ENCODE data around the gene MSMP.

Gene MSMP

DNA sequence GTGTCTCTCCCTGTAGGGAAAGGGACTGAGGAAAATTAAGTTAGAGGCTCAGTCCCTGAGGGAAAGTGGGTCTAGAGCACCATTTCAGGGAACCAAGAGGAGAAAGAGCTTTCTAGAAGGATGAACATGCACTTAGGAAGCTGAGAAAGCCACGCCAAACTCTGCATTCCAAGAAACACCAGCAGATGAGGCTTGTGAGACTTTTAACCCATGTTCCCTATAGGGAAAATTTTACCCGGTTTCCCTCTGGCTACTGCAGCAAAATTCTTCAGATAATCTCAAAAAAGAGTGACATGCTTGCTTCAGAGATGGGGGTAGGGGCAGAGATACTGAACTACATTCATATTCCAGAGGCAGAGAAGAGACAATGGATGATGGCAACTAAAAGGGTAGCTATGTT lies 30.6 kb downstream of the MSMP start:
- no peak for DNase-seq (ENCODE audit: low read depth)

DNA sequence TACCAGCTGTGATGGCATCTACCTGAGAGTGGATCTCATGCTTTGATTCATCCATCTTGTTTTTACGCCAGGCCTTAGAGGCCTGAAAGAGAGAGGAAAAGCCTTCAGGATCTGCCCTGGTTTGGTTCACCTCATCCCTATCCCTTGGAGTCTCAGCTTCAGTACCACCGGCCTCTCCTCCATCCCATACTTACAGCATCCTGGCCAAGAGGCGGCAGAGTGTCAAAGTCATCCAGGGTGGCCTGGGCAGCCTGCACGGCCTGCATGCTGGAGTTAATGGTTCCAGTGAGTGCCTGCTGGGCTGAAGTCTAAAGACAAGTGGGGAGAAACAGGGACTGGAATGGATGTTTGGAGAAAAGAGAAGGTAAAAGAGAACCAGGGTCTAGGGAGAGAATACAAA lies 34.5 kb downstream of the MSMP start:
- no peak for DNase-seq (ENCODE audit: low read depth)

DNA sequence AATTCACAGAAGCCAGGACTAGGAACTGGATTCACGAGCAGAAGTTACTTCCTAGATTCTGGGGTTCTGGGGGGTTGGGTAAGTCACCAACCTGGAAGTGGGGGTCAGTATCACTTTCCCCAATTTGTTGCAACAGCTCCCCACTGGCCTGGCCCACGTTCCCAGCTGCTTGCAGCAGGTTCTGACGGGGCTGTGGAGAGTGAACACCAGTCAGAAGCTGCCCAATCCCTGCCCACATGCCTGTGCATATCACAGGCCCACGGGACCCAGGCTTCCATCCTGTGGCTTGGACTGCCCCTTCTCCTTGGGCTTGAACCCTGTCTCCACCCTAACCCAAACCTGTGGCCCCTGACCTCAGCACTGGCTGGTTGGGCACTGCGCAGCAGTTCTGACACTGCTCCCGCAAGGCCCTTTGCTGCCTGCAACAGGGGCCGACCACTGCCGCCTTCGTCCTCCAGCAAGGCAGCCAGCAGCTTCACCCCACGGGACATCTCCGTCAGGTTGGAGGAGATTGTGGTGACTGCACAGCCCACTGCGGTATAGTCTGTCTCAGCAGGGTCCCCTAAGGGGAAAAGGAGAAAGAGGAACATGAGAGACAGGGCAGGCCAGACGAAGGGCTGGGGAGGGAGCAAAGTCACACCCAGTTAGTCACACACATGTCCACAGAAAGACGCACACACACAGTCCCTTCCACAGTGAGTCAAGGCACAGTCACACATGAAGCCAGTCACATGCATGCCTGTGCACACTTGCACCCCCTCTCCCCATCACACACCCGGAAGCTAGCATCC lies 35.2 kb downstream of the MSMP start:
- DNase-seq (ENCODE audit: low read depth): no peak

DNA sequence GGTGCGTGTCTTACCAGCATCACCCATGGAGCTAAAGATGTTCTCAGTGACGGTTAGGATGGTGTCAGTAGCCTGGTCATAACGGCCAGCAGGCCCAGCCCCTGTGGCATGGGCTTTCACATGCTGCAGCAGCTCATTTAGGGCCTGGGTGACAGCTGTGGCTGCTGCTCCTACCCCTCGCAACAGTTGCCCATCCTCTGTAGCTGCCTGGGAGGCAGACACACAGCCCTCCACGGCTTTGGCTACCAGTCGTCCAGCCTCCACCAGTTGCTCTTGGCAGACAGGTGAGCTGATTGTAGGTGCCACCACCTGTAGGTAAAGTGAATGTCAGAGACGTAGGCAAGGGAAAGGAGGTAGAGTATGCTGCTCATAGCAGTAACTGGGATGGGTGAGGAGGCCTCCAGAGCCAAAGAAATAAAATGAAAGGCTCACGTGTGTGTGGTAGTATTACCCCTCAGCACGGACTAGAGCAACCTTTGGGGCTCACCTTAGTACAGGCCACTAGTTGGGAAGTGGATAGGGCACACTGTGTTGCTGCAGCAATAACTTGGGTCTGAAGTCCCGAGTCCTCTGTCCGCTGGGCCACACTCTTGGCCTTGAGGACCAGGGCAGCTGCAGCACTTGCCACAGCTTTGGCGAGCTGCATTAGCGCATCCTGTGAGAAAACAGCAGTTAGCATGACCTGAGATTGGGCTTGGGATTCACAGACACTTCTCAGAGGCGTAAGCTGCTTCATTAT lies 36.8 kb downstream of the MSMP start:
- no peak for DNase-seq (ENCODE audit: low read depth)

DNA sequence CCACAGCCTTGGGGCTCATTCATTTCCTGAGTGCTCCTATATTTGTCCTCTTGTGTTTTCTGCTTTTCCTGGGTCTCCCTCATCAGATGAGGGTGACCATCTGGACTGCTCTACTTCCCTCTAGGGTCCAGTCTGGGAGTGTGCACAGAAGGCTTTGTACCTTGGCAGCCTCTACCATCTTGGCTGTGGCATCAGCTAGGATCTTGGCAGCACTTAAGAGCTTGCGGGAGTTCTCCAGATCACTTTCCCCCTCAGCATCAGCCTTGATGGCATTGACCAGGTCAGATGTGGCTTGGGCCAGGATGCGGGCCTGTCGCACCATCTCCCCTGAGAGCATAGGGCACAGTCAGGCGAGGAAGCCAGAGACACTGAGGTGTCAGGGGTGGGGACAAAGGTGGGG lies 37.8 kb downstream of the MSMP start:
- DNase-seq (ENCODE audit: low read depth): no peak

- DNase-seq (ENCODE audit: low read depth): no peak
These were observed 39.4 kb downstream of the MSMP start for GRCh38 chr9:35714579-35715252.

GRCh38 chr9:35714123-35714522 lies 40.0 kb downstream of the MSMP start:
- no peak for DNase-seq (ENCODE audit: low read depth)

- DNase-seq (ENCODE audit: low read depth): no peak
These were observed 40.5 kb downstream of the MSMP start for GRCh38 chr9:35713578-35713977.

- DNase-seq (ENCODE audit: low read depth): no peak
These were observed 41.2 kb downstream of the MSMP start for GRCh38 chr9:35712762-35713400.

DNA sequence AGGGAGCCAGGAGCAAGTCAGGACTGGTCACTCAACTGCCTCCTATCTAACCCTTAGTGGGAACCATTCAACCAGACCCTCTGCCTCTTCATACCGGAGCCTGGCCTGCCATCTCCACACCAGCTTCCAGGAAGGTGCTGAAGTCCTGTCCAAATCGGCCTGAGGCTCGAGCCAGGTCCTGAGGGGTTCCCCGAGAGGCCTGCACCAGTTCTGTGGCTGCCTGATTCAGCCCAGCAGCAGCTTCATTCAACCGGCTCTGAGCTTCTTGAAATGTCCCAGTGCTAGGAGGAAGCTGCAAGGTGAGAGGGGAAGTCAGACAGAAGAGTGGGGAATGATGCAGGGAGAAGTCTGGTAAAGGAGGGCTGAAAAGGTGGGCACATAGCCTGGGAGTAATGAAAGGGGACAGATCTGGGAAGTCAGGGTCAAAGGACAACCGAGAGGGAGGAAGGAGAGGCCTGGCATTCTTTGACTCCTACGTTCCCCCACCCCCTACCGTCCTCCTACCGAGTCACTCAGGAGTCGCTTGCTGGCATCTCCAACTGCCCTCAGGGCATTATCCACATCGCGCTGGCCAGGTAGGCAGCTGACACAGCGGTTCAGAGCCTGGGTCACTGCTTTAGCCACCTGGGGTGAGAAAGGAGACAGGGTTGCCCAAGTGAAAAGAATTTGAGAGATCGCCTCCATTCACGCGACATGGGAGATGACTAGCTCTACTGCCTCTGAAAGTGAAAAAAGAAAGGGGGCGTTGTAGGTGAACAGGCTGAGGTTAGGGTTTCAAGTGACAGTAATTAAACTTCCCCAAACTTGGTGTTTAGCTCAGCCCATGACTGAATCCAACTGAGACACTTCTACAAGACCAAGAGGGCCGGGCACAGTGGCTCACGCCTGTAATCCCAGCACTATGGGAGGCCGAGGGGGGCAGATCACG lies 42.3 kb downstream of the MSMP start:
- no peak for DNase-seq (ENCODE audit: low read depth)

DNA sequence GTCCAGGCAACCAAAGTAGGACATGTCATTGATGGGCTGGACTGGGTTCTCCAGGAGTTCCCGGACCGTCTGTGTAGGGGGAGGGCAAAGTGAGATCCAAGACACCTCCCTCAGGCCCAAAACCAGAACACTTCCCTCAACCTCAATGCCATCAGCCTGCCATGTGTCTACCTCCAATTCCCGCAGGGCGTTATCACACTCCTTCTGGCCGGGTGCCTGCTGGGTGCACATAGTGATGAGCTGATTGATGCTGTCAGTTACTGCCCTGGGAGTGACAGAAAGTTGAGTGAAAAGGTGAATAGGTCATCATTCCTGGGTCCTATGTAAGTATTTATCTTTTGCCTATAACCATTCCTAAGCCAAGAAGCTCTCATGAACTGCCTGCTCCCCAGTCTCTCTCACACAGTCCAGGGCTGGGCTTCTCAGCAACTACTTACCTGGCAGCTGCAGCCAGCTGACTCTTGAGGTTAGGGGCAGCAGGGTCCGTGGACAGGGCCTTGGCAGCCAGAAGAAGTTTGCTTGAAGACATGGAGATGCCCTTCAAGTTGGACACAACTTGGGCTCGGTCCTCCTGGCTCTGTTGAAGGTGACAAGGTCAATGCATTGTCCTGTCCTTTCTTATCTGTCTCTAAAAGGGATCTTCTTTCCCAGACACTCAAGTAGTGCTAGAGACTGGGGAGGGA lies 43.1 kb downstream of the MSMP start:
- no peak for DNase-seq (ENCODE audit: low read depth)

- no peak for DNase-seq (ENCODE audit: low read depth)
These were observed 45.9 kb downstream of the MSMP start for GRCh38 chr9:35708146-35708545.

- DNase-seq (ENCODE audit: low read depth): no peak
These were observed 47.1 kb downstream of the MSMP start for GRCh38 chr9:35706951-35707350.

GRCh38 chr9:35705836-35706430 lies 48.1 kb downstream of the MSMP start:
- DNase-seq (ENCODE audit: low read depth): no peak

DNA sequence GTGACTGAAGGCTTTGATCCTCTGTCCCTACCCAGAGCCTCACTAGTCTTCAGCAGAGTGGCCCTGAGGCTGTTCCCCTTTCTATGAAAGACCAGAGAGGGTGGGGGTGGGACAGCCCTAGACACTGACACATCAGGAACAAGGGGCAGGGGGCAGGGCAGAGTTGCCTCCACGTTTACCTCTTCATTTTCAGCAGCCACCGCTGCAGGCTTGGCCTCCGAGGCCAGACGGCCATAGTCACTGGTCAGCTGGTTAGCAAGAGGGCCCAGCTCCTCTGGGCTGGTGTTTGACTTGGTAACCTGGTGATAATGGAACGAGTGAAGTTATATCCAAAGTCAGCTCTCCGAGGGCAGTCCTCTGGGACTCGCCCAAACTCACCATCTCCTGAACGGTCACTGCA lies 48.7 kb downstream of the MSMP start:
- no peak for DNase-seq (ENCODE audit: low read depth)

- DNase-seq (ENCODE audit: low read depth): no peak
These were observed 50.0 kb downstream of the MSMP start for GRCh38 chr9:35703906-35704672.
